ACC112 (cell line): Measurements from ENCODE around the gene PDGFD.

ENCODE experiments used
- H2AFZ ChIP-seq: fragments of 200-600 bp; sonication (generic); one replicate; pipeline ENCODE4 v1.6.0; 2017; ENCODE audit warnings: antibody characterized with exemption, low read length; ENCODE audit not compliant: unreplicated experiment
- H3K27ac ChIP-seq: fragments of 200-600 bp; sonication (generic); 2 replicates; pipeline ENCODE4 v1.5.1; 2014; ENCODE audit warnings: low read depth, mild to moderate bottlenecking, antibody characterized with exemption, low read length, moderate library complexity
- H3K27me3 ChIP-seq: fragments of 200-600 bp; sonication (generic); 2 replicates; pipeline ENCODE4 v1.6.1; 2014; ENCODE audit warnings: mild to moderate bottlenecking, antibody characterized with exemption, low read length, moderate library complexity, mixed read lengths; ENCODE audit not compliant: insufficient read depth
- H3K36me3 ChIP-seq: fragments of 200-600 bp; sonication (generic); 2 replicates; pipeline ENCODE4 v1.6.1; 2016; ENCODE audit warnings: mild to moderate bottlenecking, antibody characterized with exemption, low read length, moderate library complexity, mixed read lengths; ENCODE audit not compliant: insufficient read depth
- H3K4me1 ChIP-seq: fragments of 200-600 bp; sonication (generic); one replicate; pipeline ENCODE4 v1.6.1; 2016; ENCODE audit warnings: low read length, mixed read lengths; ENCODE audit not compliant: insufficient read depth, unreplicated experiment, control insufficient read depth
- H3K4me3 ChIP-seq: fragments of 200-600 bp; sonication (generic); 2 replicates; pipeline ENCODE4 v1.5.1; 2014; ENCODE audit warnings: mild to moderate bottlenecking, low read depth, low read length
- H3K79me2 ChIP-seq: fragments of 200-600 bp; sonication (generic); one replicate; pipeline ENCODE4 v1.6.0; 2016; ENCODE audit warnings: low read length; ENCODE audit not compliant: control insufficient read depth, unreplicated experiment, insufficient read depth

Gene PDGFD

GRCh38 chr11:104036995-104037394 is 127.0 kb downstream of the PDGFD start:
- Histone ChIP-seq H3K36me3 (no peaks in the 10 kb centered on the region), H3K4me3 (no peak overlapping the region), H3K27ac (no peak overlapping the region), H3K27me3 (no peaks in the 10 kb centered on the region), H3K4me1 (peaks cover 7% of the 10 kb centered on the region), H3K79me2 (no peaks in the 10 kb centered on the region), H2AFZ (no peak overlapping the region)

- Histone ChIP-seq H3K27ac (no peak within 1 kb of the TSS), H3K27me3 (no peaks in the 10 kb centered on the region), H3K79me2 (no peaks in the 10 kb centered on the region), H3K36me3 (no peaks in the 10 kb centered on the region), H3K4me1 (peaks cover 7% of the 10 kb centered on the region), H2AFZ (no peak within 1 kb of the TSS), H3K4me3 (no peak within 1 kb of the TSS)
These were observed 127.4 kb downstream of the PDGFD start, which contains the start of gene DDI1 for GRCh38 chr11:104036588-104036987. Gene DDI1 (plus strand): TSS chr11:104036640. CDS start chr11:104036823, 183 bp downstream.

- H3K4me3 ChIP-seq, result no peak overlapping the region
- H2AFZ ChIP-seq, result no peak overlapping the region
- H3K27me3 ChIP-seq, result no peaks in the 10 kb centered on the region
- no peaks in the 10 kb centered on the region for H3K79me2 ChIP-seq
- H3K4me1 ChIP-seq, result peaks cover 7% of the 10 kb centered on the region
- peak overlapping the region; percentile 29; the same call in 1 of the 2 replicates for H3K27ac ChIP-seq
- no peaks in the 10 kb centered on the region for H3K36me3 ChIP-seq
These were observed 130.4 kb downstream of the PDGFD start for GRCh38 chr11:104033561-104033960.

- Histone ChIP-seq H3K27me3 (no peaks in the 10 kb centered on the region), H2AFZ (no peak overlapping the region), H3K36me3 (no peaks in the 10 kb centered on the region), H3K27ac (peak overlapping the region; percentile 29; the same call in 1 of the 2 replicates), H3K4me1 (peaks cover 7% of the 10 kb centered on the region), H3K4me3 (no peak overlapping the region), H3K79me2 (no peaks in the 10 kb centered on the region)
These were observed 130.8 kb downstream of the PDGFD start for GRCh38 chr11:104033134-104033533.

GRCh38 chr11:104028476-104029263 is 135.3 kb downstream of the PDGFD start:
- no peaks in the 10 kb centered on the region for H3K36me3 ChIP-seq

GRCh38 chr11:104024572-104024971 is 139.4 kb downstream of the PDGFD start:
- no peaks in the 10 kb centered on the region for H3K4me1 ChIP-seq
- no peak overlapping the region for H3K27ac ChIP-seq
- H3K79me2 ChIP-seq, result no peaks in the 10 kb centered on the region
- no peaks in the 10 kb centered on the region for H3K36me3 ChIP-seq
- no peak overlapping the region for H3K4me3 ChIP-seq
- H3K27me3 ChIP-seq, result no peaks in the 10 kb centered on the region
- no peak overlapping the region for H2AFZ ChIP-seq

More at GRCh38 chr11:104028476-104029263, 135.3 kb downstream of the PDGFD start:
- Histone ChIP-seq H3K4me1 (peaks cover 7% of the 10 kb centered on the region), H3K79me2 (no peaks in the 10 kb centered on the region), H3K27ac (no peak overlapping the region), H3K4me3 (no peak overlapping the region), H3K27me3 (no peaks in the 10 kb centered on the region), H2AFZ (no peak overlapping the region)

- no peaks in the 10 kb centered on the region for H3K27me3 ChIP-seq
- H3K4me1 ChIP-seq, result no peaks in the 10 kb centered on the region
- H3K36me3 ChIP-seq, result no peaks in the 10 kb centered on the region
- H3K4me3 ChIP-seq, result no peak overlapping the region
- no peaks in the 10 kb centered on the region for H3K79me2 ChIP-seq
- H2AFZ ChIP-seq, result no peak overlapping the region
- no peak overlapping the region for H3K27ac ChIP-seq
These were observed 148.1 kb downstream of the PDGFD start for GRCh38 chr11:104015649-104016415.

GRCh38 chr11:104011044-104011443 is 152.9 kb downstream of the PDGFD start:
- Histone ChIP-seq H3K79me2 (no peaks in the 10 kb centered on the region), H3K4me1 (no peaks in the 10 kb centered on the region), H3K4me3 (no peak overlapping the region), H3K27me3 (no peaks in the 10 kb centered on the region), H2AFZ (no peak overlapping the region), H3K27ac (no peak overlapping the region), H3K36me3 (no peaks in the 10 kb centered on the region)

GRCh38 chr11:104009744-104010143 is 154.2 kb downstream of the PDGFD start:
- Histone ChIP-seq H3K4me3 (no peak overlapping the region), H3K36me3 (no peaks in the 10 kb centered on the region), H3K27me3 (no peaks in the 10 kb centered on the region), H3K4me1 (no peaks in the 10 kb centered on the region), H3K79me2 (no peaks in the 10 kb centered on the region), H3K27ac (no peak overlapping the region), H2AFZ (no peak overlapping the region)

GRCh38 chr11:104005234-104005855 is 158.6 kb downstream of the PDGFD start:
- no peak overlapping the region for H3K27ac ChIP-seq
- H3K27me3 ChIP-seq, result no peaks in the 10 kb centered on the region
- H3K36me3 ChIP-seq, result no peaks in the 10 kb centered on the region
- peaks cover 18% of the 10 kb centered on the region for H3K4me1 ChIP-seq
- H2AFZ ChIP-seq, result no peak overlapping the region
- H3K4me3 ChIP-seq, result no peak overlapping the region
- H3K79me2 ChIP-seq, result no peaks in the 10 kb centered on the region
